22Rv1 (cell line): Measurements from ENCODE around the gene STEAP1B.

Source experiments
- H3K27ac ChIP-seq: fragments of 450-650 bp; 2 replicates; pipeline ENCODE4 v1.5.1; 2017
- ZFX ChIP-seq: fragments of 450-650 bp; IDR thresholded peaks from 2 replicates; pipeline ENCODE4 v1.6.1; 2017; ENCODE audit warnings: antibody characterized with exemption, borderline replicate concordance
- TF ChIP-seq, protein P1 (sequence below): fragments of 450-650 bp; IDR thresholded peaks from 2 replicates; pipeline ENCODE4 v1.5.1; 2017; ENCODE audit warnings: mild to moderate bottlenecking

STEAP1B gene

DNA sequence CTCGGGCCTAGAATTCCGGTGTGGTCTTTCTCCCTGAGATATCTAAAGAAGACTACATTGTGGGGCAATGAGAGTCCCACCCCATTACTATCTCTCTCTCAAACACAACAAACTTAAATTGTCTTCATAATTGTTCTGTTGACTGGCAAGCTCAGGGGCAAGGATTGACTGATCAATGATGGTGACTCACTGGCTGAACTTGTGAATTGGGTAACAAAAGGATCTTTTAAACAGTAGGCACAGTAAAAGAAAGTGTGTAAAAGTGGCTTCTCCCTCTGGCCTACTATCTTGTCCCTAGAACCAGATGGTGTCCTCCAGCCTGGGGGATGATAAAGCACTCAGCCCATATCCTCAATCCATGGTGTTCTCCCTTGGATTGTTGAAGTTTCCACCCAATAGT, 80.0 kb downstream of the STEAP1B start:
- TF ChIP-seq, protein P1, sequence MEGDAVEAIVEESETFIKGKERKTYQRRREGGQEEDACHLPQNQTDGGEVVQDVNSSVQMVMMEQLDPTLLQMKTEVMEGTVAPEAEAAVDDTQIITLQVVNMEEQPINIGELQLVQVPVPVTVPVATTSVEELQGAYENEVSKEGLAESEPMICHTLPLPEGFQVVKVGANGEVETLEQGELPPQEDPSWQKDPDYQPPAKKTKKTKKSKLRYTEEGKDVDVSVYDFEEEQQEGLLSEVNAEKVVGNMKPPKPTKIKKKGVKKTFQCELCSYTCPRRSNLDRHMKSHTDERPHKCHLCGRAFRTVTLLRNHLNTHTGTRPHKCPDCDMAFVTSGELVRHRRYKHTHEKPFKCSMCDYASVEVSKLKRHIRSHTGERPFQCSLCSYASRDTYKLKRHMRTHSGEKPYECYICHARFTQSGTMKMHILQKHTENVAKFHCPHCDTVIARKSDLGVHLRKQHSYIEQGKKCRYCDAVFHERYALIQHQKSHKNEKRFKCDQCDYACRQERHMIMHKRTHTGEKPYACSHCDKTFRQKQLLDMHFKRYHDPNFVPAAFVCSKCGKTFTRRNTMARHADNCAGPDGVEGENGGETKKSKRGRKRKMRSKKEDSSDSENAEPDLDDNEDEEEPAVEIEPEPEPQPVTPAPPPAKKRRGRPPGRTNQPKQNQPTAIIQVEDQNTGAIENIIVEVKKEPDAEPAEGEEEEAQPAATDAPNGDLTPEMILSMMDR = no peak
- no peak for TF ChIP-seq ZFX
- H3K27ac ChIP-seq = no peak overlapping the region

DNA sequence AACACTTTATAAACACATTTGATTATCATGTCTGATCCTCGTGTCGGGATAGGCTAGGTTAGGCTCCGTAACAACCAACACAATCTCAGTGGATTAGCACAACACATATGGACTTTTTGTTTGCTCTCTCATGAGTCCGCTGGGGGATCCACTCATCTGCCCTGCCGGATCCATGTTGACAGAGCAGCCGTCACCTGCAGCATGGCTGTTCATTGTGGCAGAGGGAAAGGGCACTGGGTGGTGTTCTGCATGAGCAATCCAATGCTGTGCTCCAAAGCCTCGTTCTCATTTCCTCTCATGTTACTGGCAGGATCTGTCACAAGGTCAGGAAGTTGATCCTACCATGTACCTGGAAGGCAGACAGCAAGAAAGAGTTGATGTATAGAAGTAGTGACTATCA, 80.5 kb downstream of the STEAP1B start:
- TF ChIP-seq ZFX = no peak
- TF ChIP-seq, protein P1 = no peak
- H3K27ac ChIP-seq = no peak overlapping the region

DNA sequence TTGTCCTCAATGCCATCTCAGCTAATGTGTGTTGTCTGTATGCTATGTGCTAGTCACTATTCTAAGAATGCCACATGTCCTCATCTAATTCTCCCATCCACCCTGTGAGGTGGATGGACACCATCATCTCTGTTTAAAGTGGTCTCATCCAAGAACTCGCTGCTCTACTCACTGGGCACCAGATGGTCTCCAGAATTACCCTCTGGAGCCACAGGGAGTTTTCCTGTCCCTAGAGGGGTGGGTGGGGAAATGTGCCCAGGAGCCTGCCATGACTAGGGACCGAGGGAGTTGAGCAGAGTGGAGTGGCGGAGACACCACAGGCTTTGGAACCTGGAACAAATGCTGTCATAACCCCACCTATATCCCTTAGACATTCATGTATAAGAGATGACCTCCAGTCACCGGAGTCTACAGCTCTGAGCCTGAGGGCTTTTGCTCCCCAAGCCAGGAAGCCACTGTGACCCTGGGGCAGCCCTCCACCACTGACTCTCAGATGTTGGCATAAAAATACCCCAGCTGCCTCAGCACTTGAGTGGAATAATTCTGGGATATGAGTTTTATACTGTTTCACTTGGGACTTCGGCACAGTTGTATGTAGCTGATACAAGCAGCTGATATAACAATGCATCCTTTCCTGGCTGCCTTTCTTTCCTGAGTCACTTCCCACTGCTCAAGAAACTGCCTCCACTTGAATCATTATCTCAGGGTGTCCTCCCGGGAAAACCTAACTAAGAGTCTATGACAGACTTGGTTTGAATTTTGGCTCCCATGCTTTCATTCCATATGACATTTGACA, 81.5 kb downstream of the STEAP1B start:
- no peak overlapping the region for H3K27ac ChIP-seq
- no peak for TF ChIP-seq ZFX
- TF ChIP-seq, protein P1 = no peak

DNA sequence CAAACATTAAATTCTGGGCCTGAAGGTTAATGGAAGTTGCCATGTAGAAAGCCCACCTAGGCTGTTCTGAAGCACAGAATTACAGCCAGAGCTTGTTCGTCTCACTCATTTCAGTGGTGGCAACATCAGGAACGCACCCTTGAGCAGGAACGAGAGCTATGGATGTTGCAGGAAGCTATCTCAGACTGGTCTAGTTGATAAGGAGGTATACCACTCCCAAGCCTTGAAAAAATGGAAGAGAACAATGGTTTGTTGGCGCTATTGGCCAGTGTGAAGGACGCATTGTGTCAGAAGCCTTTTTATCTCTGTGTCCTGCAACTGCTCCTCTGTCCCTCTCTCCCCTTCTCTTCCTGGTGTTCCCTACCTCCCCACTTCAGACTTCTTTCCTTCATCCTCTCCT, 82.1 kb downstream of the STEAP1B start:
- TF ChIP-seq, protein P1 = no peak
- TF ChIP-seq ZFX = no peak

DNA sequence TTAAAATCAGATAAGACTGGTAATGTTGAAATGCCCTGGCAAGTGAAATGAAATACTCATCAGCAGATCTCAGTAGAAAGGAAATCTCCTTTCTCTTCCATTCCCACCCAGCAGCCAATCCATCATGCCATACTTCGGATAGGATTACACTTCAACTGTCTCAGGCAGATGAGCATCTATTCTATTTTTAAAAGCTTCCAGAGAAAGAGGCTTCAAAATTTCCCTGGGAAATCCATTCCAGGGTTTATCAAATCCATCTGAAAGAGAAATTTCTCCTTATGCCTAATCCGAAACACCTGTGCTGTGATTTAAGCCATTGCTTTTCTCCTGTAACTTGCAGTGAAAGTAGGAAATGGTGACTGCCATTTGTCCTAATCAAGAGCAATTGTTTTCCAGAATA, 82.6 kb downstream of the STEAP1B start:
- TF ChIP-seq, protein P1 = no peak
- TF ChIP-seq ZFX = no peak

More for the DNA sequence above, 82.1 kb downstream of the STEAP1B start:
- H3K27ac ChIP-seq = no peak overlapping the region

DNA sequence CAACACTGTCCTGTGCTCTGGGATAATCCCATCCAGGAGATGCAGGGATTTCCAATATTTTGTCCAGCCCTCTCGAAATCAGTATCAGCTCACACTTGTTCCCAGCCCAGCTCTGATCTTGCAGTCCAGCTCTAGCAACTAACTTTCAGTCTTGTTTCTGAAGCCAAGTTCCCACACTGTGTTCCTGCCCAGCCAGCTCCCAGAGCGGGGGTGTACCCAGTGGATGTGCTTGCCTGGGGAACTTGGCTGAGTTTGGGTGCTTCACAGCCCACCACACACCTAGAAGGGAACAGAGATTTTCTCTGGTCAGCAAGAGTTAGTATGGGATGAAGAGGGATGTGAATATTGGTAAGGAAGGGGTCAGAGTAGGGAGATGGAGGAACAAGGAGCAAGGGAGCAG, 85.6 kb downstream of the STEAP1B start:
- TF ChIP-seq, protein P1 = no peak
- no peak overlapping the region for H3K27ac ChIP-seq

More for the DNA sequence above, 82.6 kb downstream of the STEAP1B start:
- H3K27ac ChIP-seq = no peak overlapping the region

DNA sequence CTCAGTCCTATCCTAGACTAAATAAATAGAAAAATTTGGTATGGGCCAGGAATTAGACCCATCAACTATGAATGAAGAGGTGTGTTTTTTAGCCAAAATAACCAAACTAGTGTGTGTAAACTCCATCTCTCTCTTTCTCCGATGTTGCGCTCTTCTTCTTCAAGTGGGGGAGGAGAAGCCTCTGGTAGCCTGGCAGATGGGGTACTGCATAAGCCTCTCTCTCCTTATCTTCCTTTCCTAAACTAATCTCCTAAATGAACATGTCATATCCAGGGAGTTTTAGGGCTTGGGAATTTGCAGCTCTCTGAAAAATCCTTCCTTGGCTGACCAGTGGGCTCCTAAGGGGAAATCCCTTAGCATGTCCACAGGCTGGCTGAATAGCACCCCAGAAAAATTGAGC, 86.8 kb downstream of the STEAP1B start:
- H3K27ac ChIP-seq = no peak overlapping the region

More for the DNA sequence above, 86.8 kb downstream of the STEAP1B start:
- TF ChIP-seq ZFX = no peak
- TF ChIP-seq, protein P1 = no peak
